Effector memory CD4-positive, alpha-beta T cell (primary cell): Measurements from ENCODE around the gene FADS6.

ENCODE experiments used
- DNase-seq, 3 donors: peaks; one replicate each; pipeline ENCODE4 v3.0.0-alpha.2; 2020
- H3K27ac ChIP-seq: 2 replicates; pipeline ENCODE4 v1.7.0; 2013; ENCODE audit warnings: mild to moderate bottlenecking, low read length, moderate library complexity; ENCODE audit not compliant: insufficient read depth, poor library complexity, severe bottlenecking
- H3K27me3 ChIP-seq: replicated peaks from 2 replicates; pipeline ENCODE4 v1.7.0; 2013; ENCODE audit warnings: mild to moderate bottlenecking, low read length; ENCODE audit not compliant: insufficient read depth, control insufficient read depth, poor library complexity, severe bottlenecking
- H3K36me3 ChIP-seq: 2 replicates; pipeline ENCODE4 v1.7.0; 2013; ENCODE audit warnings: mild to moderate bottlenecking, low read length, moderate library complexity; ENCODE audit not compliant: control insufficient read depth, insufficient read depth
- H3K4me1 ChIP-seq: 2 replicates; pipeline ENCODE4 v1.7.0; 2013; ENCODE audit warnings: low read length, mild to moderate bottlenecking; ENCODE audit not compliant: control insufficient read depth, insufficient read depth, poor library complexity, severe bottlenecking
- H3K4me3 ChIP-seq: 2 replicates; pipeline ENCODE4 v1.7.0; 2013; ENCODE audit warnings: low read length, low read depth, mild to moderate bottlenecking; ENCODE audit not compliant: insufficient read depth, poor library complexity, severe bottlenecking
- H3K9me3 ChIP-seq: 2 replicates; pipeline ENCODE4 v1.7.0; 2013; ENCODE audit warnings: mild to moderate bottlenecking, low read length, moderate library complexity; ENCODE audit not compliant: control insufficient read depth

FADS6 gene

DNA sequence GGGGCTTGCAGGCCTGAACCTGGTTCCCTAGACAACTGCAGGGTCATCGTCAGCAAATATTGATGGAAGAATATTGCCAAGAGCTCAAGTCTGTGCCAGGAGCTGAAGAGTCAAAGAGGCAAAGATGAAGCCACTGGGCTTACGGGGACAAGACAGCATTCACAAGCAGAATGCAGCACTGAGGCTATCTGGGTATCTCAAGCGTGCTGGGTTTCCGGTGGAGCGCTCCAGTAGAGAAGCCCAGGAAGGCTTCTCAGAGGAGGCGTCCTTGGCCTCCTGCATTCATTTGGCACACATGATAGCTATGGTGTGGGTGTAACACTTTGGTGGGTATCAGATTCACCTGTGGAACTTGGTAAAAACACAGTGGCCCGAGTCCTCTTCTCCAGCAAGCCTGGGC, 2.9 kb downstream of the FADS6 start:
- DNase-seq: no peak
- Histone ChIP-seq H3K9me3 (no peaks in the 10 kb centered on the region), H3K4me1 (peaks cover 9% of the 10 kb centered on the region), H3K27me3 (peaks cover 21% of the 10 kb centered on the region), H3K27ac (no peak overlapping the region), H3K36me3 (no peaks in the 10 kb centered on the region), H3K4me3 (no peak overlapping the region)

DNA sequence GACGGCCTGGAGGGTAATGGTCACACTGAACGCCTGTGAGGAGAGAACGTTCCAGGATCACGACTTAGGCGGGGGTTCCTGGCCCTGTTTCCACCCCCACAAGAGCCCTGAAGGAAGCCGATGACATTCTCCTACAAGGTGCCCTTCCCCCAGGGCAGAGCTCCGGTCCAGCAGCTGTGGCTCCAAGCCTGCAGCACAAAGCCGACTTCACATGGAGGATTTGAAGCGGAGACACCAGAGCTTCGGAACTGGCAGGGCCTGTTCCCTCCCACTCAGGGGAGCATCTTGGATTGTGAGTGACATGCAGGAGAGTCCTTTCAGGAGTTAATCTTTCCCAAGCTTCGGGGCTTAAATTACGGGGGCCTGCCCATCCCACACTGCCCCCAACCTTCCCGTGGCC, 5.0 kb downstream of the FADS6 start:
- no peak for DNase-seq
- no peaks in the 10 kb centered on the region for H3K36me3 ChIP-seq
- peaks cover 7% of the 10 kb centered on the region for H3K4me1 ChIP-seq
- H3K4me3 ChIP-seq: no peak overlapping the region
- no peaks in the 10 kb centered on the region for H3K9me3 ChIP-seq
- H3K27ac ChIP-seq: no peak overlapping the region
- H3K27me3 ChIP-seq: peaks cover 12% of the 10 kb centered on the region

GRCh38 chr17:74883241-74883745, 10.1 kb downstream of the FADS6 start:
- no peak overlapping the region for H3K27ac ChIP-seq
- no peak for DNase-seq
- H3K9me3 ChIP-seq: no peaks in the 10 kb centered on the region
- H3K27me3 ChIP-seq: no peaks in the 10 kb centered on the region
- no peak overlapping the region for H3K4me3 ChIP-seq
- H3K36me3 ChIP-seq: no peaks in the 10 kb centered on the region
- no peaks in the 10 kb centered on the region for H3K4me1 ChIP-seq

- Histone ChIP-seq H3K4me3 (no peak overlapping the region), H3K9me3 (no peaks in the 10 kb centered on the region), H3K27me3 (no peaks in the 10 kb centered on the region), H3K4me1 (no peaks in the 10 kb centered on the region), H3K36me3 (no peaks in the 10 kb centered on the region), H3K27ac (no peak overlapping the region)
- DNase-seq: no peak
Measured at GRCh38 chr17:74882517-74883240, 10.8 kb downstream of the FADS6 start.

- no peaks in the 10 kb centered on the region for H3K27me3 ChIP-seq
- H3K4me3 ChIP-seq: no peak overlapping the region
- H3K9me3 ChIP-seq: no peaks in the 10 kb centered on the region
- no peak overlapping the region for H3K27ac ChIP-seq
- H3K4me1 ChIP-seq: no peaks in the 10 kb centered on the region
- no peak for DNase-seq
- no peaks in the 10 kb centered on the region for H3K36me3 ChIP-seq
Measured at GRCh38 chr17:74881073-74881472, 12.4 kb downstream of the FADS6 start.

DNA sequence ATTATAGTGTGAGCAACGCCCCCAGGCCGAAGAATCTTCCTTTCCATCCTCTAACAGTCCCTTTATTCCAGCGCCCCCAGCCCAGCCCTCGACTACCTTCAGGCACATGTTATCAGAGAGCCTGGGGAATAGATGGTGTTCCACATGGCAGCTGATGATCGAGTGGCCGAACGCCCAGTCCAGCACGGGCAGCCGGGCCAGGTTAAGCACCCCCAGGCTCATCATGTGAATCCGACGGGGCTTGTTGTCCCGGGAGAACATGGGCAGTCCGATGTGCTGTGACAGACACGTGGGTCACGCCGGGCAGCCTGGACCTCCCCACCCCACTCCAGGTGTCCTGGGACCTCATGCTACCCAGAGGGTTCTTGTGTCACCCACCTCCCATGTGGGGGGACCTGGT, 14.1 kb downstream of the FADS6 start:
- no peaks in the 10 kb centered on the region for H3K9me3 ChIP-seq

GRCh38 chr17:74878658-74879057, 14.8 kb downstream of the FADS6 start:
- H3K36me3 ChIP-seq: no peaks in the 10 kb centered on the region
- H3K9me3 ChIP-seq: no peaks in the 10 kb centered on the region
- no peak overlapping the region for H3K27ac ChIP-seq
- H3K4me1 ChIP-seq: no peaks in the 10 kb centered on the region
- no peaks in the 10 kb centered on the region for H3K27me3 ChIP-seq
- DNase-seq: no peak
- H3K4me3 ChIP-seq: no peak overlapping the region

More for the DNA sequence above, 14.1 kb downstream of the FADS6 start:
- Histone ChIP-seq H3K4me1 (no peaks in the 10 kb centered on the region), H3K4me3 (no peak overlapping the region), H3K27me3 (no peaks in the 10 kb centered on the region), H3K27ac (no peak overlapping the region), H3K36me3 (no peaks in the 10 kb centered on the region)
- DNase-seq: no peak

DNA sequence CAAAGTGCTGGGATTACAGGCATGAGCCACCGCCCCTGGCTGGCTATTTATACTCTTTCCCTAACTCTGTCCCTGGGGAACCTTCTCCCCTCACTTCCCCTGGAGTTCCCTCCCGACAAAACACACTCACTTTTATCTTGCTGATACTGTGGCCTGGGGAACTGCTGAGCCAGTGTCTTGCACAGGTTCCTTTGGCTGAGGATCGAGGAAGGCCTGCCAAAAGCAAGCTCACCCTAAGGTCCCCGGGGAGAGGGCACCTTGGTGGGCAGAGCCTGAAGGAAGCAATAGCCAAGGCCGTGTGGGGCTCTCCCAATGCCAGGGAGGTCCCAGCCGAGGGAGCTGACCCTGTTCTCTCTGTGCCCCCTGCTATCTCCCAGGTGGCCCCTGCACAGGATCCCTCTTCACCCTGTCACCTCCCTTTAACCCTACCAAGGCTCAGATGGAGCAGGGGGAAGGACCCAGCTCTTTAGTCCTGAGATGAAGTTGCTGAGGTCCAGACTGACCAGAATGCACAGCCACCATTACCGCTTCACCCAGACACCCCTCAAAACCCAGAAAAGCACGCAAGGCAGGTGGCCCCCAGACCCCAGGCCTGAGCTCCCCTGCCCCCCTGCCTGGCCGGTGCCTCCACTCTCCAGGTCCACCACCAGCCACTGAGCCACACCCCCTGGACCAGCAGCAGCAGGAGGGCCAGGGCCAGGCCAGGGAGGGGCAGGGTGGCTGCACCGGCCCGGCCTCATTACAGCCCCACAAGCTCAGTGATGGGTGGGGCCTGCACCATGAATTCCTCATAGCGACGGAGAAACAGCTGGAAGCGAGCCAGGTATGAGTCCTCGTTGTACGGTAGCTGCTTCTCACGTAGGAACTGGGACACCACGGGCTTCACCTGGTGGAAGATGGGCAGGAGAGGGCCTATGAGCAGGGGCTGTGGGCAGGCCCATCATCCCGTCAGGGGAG, 15.6 kb downstream of the FADS6 start:
- H3K27me3 ChIP-seq: no peaks in the 10 kb centered on the region
- no peaks in the 10 kb centered on the region for H3K4me1 ChIP-seq
- no peaks in the 10 kb centered on the region for H3K9me3 ChIP-seq
- H3K36me3 ChIP-seq: no peaks in the 10 kb centered on the region
- no peak overlapping the region for H3K27ac ChIP-seq
- no peak overlapping the region for H3K4me3 ChIP-seq
- no peak for DNase-seq

GRCh38 chr17:74875977-74876593, 17.3 kb downstream of the FADS6 start:
- no peaks in the 10 kb centered on the region for H3K36me3 ChIP-seq
- H3K4me3 ChIP-seq: no peak overlapping the region
- no peak overlapping the region for H3K27ac ChIP-seq
- peaks cover 5% of the 10 kb centered on the region for H3K4me1 ChIP-seq
- DNase-seq: no peak
- no peaks in the 10 kb centered on the region for H3K27me3 ChIP-seq
- H3K9me3 ChIP-seq: no peaks in the 10 kb centered on the region
